Lower lobe of right lung (tissue), 2 donors: ENCODE results near the gene TNNT1. TPM values are rescaled to one million over a fixed set of nuclear protein-coding genes. Genes with fewer than 3 reads are reported as not detected.
"Not testable (repeated sequence)": the region's sequence is repeated elsewhere in the genome, so short reads cannot be mapped to it uniquely, and the experiment has no call there.

ENCODE experiments used
- ATAC-seq, 2 donors: fragments of 200-7000 bp; cut with Tn5 transposase; one replicate each; pipeline ENCODE4 v1.9.1; 2020 to 2022; ENCODE audit warnings: mild to moderate bottlenecking in 2 of 2, moderate library complexity in 2 of 2
- DNase-seq: peaks from one replicate; pipeline ENCODE4 v3.0.0-alpha.2; 2020
- H3K27ac ChIP-seq: fragments of 200-600 bp; one replicate; pipeline ENCODE4 v1.8.0; 2022
- H3K27me3 ChIP-seq: fragments of 200-600 bp; one replicate; pipeline ENCODE4 v1.8.0; 2022; ENCODE audit warnings: low read depth
- H3K36me3 ChIP-seq: fragments of 200-600 bp; one replicate; pipeline ENCODE4 v1.8.0; 2022; ENCODE audit warnings: mild to moderate bottlenecking
- H3K4me1 ChIP-seq: fragments of 200-600 bp; one replicate; pipeline ENCODE4 v1.8.0; 2022
- H3K4me3 ChIP-seq: fragments of 200-600 bp; one replicate; pipeline ENCODE4 v1.8.0; 2022; ENCODE audit warnings: mild to moderate bottlenecking
- H3K9me3 ChIP-seq: fragments of 200-600 bp; one replicate; pipeline ENCODE4 v1.8.0; 2022
- CTCF ChIP-seq: fragments of 200-600 bp; IDR thresholded peaks from one replicate; pipeline ENCODE4 v1.8.0; 2022; ENCODE audit warnings: antibody characterized with exemption, mild to moderate bottlenecking
- intact Hi-C: fragments of 100-400 bp; cut with DNase I; formaldehyde crosslinking; loops from one replicate; pipeline ENCODE4 v1.11.0; 2022
- total RNA-seq: library from RNA; stranded (reverse); fragmentation: NEBNext Ultra II Directional; extraction: Animal tissue kit (Norgen Biotek cat#: 25700); gene quantifications from one replicate; pipeline ENCODE4 v1.2.1, GENCODE V29; 2021
- donor health status: DM: no; HTN: yes; CAD: no; lungs with severe emphysema.

TNNT1 gene
- total RNA-seq, 1 donor from 2014 or later: not detected

GRCh38 chr19:55113570-55114039 is 35.4 kb downstream of the TNNT1 start:
- Histone ChIP-seq H3K36me3 (peaks cover 27% of the 10 kb centered on the region), H3K4me3 (no peak overlapping the region), H3K27me3 (no peaks in the 10 kb centered on the region), H3K4me1 (peaks cover 47% of the 10 kb centered on the region), H3K27ac (peak overlapping the region; percentile 83), H3K9me3 (no peaks in the 10 kb centered on the region)
- intact Hi-C loops: no loop called here
- DNase-seq (peak; percentile 81), ATAC-seq (peak; percentile 55 to 66)
- TF ChIP-seq CTCF: no peak

- Histone ChIP-seq H3K27ac (peak overlapping the region; percentile 83), H3K36me3 (peaks cover 27% of the 10 kb centered on the region), H3K9me3 (no peaks in the 10 kb centered on the region), H3K4me1 (peaks cover 41% of the 10 kb centered on the region), H3K27me3 (no peaks in the 10 kb centered on the region), H3K4me3 (no peak overlapping the region)
- ATAC-seq: peak in 1 of 2 donors; percentile 27
- intact Hi-C loops: no loop called here
- TF ChIP-seq CTCF: no peak
- no peak for DNase-seq
Measured at GRCh38 chr19:55112777-55113569, 36.0 kb downstream of the TNNT1 start.

DNA sequence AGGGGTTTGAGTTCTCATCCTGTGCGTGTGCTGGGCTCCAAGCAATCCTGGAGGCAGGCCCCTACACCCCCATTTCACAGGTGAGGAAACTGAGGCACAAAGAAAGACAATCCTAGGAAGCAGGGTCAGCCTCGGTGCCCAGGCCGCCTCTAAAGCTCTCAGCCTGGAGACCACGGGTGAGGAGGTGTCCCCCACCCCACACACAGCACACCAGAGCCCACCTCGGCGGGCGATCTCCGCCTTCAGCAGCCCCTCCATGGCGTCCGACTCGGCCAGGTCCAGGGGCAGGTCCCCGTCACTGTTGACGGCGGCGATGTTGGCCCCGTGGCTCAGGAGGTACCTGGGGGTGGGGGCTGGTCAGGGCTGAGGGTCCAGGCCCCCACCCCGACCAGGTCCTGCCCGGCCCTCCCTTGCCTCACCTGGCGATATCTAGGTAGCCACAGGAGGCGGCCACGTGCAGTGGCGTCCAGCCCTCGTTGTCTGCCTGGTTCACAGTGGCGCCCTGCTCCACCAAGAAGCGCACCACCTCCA is 36.7 kb downstream of the TNNT1 start:
- no peak for DNase-seq
- peaks cover 41% of the 10 kb centered on the region for H3K4me1 ChIP-seq
- no peak for TF ChIP-seq CTCF
- no peak overlapping the region for H3K4me3 ChIP-seq
- H3K9me3 ChIP-seq: no peaks in the 10 kb centered on the region
- no peak for ATAC-seq
- H3K27me3 ChIP-seq: no peaks in the 10 kb centered on the region
- H3K27ac ChIP-seq: peak overlapping the region; percentile 83
- intact Hi-C loops: no loop called here
- H3K36me3 ChIP-seq: peaks cover 27% of the 10 kb centered on the region

DNA sequence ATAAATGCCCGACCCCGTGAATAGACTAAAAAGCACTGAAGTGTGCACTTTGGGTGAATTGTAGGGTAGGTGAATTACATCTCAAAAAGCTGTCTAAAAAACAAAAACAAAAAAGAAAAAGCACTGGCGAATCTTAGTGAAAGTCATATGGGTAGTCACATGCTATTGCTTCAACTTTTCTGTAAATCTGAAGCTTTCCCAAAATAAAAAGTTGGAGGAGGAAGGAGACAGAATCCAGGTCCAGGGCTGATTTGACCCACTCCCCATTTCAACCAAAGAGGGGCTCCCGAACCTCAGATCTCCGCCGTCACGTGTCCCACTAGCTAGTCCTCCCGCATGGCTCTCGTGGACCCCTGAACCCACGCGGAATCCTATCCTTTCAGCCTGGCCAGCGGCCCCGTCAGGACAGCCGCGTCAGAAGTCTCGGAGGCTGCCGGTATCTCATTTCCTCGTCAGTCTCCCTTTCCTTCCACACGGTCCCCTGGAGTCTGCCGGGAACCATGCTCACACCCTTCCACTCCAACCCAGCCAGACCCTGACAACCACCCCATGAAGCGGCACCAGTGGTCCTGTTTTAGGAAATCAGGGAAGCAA is 37.7 kb downstream of the TNNT1 start:
- Histone ChIP-seq H3K36me3 (peaks cover 27% of the 10 kb centered on the region), H3K27ac (peak overlapping the region; percentile 31), H3K9me3 (no peaks in the 10 kb centered on the region), H3K4me3 (no peak overlapping the region), H3K4me1 (peaks cover 38% of the 10 kb centered on the region), H3K27me3 (no peaks in the 10 kb centered on the region)
- intact Hi-C loops: no loop called here
- DNase-seq (no peak), ATAC-seq (no peak)
- TF ChIP-seq CTCF: no peak

- H3K36me3 ChIP-seq: peaks cover 32% of the 10 kb centered on the region
- H3K4me1 ChIP-seq: peaks cover 22% of the 10 kb centered on the region
- intact Hi-C loops: no loop called here
- no peak overlapping the region for H3K27ac ChIP-seq
- DNase-seq (no peak), ATAC-seq (no peak)
- H3K9me3 ChIP-seq: no peaks in the 10 kb centered on the region
- H3K27me3 ChIP-seq: no peaks in the 10 kb centered on the region
- H3K4me3 ChIP-seq: no peak overlapping the region
- no peak for TF ChIP-seq CTCF
Measured at GRCh38 chr19:55109527-55110291, 39.3 kb downstream of the TNNT1 start.

DNA sequence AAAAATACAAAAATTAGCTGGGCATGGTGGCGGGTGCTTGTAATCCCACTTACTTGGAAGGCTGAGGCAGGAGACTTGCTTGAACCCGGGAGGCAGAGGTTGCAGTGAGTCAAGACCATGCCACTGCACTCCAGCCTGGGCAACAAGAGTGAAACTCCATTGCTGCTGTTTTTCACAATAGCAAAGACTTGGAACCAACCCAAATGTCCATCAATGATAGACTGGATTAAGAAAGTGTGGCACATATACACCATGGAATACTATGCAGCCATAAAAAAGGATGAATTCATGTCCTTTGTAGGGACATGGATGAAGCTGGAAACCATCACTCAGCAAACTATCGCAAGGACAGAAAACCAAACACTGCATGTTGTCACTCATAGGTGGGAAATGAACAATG is 41.8 kb downstream of the TNNT1 start:
- DNase-seq, H3K27me3 ChIP-seq: not testable (repeated sequence)

More for the DNA sequence above, 41.8 kb downstream of the TNNT1 start:
- intact Hi-C loops, H3K9me3 ChIP-seq, H3K4me1 ChIP-seq, H3K4me3 ChIP-seq, H3K27ac ChIP-seq, ATAC-seq: not testable (repeated sequence)
- H3K36me3 ChIP-seq: peaks cover 42% of the 10 kb centered on the region
